Breast epithelium (tissue), 3 donors: ENCODE measurements around the gene HGF.

Experiments
- CTCF ChIP-seq, 3 donors: fragments of 450-650 bp; IDR thresholded peaks; one replicate each; pipeline ENCODE4 v1.5.1; 2016 to 2017; ENCODE audit warnings: antibody characterized with exemption in 3 of 3, mild to moderate bottlenecking in 3 of 3, moderate library complexity in 3 of 3
- POLR2AphosphoS5 ChIP-seq, 3 donors: sonication (generic); formaldehyde crosslinking; IDR thresholded peaks; one replicate each; pipeline ENCODE4 v1.6.1; 2017; ENCODE audit warnings: antibody characterized with exemption in 3 of 3

GRCh38 chr7:81790120-81790500 is 20.3 kb upstream of the HGF start:
- TF ChIP-seq CTCF (IDR thresholded peaks at IDR 0.05) = no peak
- TF ChIP-seq POLR2AphosphoS5 (IDR thresholded peaks at IDR 0.05) = no peak
